Omental fat pad (tissue), 4 donors: Measurements from ENCODE around the gene KANK2. TPM values are rescaled to one million over a fixed set of nuclear protein-coding genes. Genes with fewer than 3 reads are reported as not detected.

ENCODE experiments used
- ATAC-seq: fragments of 150-250 bp; one replicate; pipeline ENCODE4 v1.9.1; 2016; ENCODE audit warnings: mild to moderate bottlenecking, moderate library complexity; ENCODE audit not compliant: low FRiP score
- DNase-seq: peaks from one replicate; pipeline ENCODE4 v3.0.0-alpha.2; 2019; ENCODE audit warnings: low spot score
- CTCF ChIP-seq, 3 donors: fragments of 450-650 bp; IDR thresholded peaks; one replicate each; pipeline ENCODE4 v1.5.1; 2016 to 2017; ENCODE audit warnings: antibody characterized with exemption in 3 of 3, mild to moderate bottlenecking in 3 of 3, moderate library complexity in 2 of 3
- total RNA-seq, 4 donors: library from RNA; depleted of rRNA; stranded (reverse); fragments of >200 nt; gene quantifications; one replicate each; pipeline ENCODE4 v1.1.0, GENCODE V29; 2016

KANK2 gene
- total RNA-seq, 4 donors from 2014 or later, result 177 to 383 (median 325) TPM

GRCh38 chr19:11138601-11139300 lies 58.6 kb downstream of the KANK2 start:
- peak; percentile 50 for ATAC-seq
- TF ChIP-seq CTCF (IDR thresholded peaks at IDR 0.05), result no peak
- DNase-seq, result no peak

GRCh38 chr19:11137542-11138384 lies 59.6 kb downstream of the KANK2 start:
- TF ChIP-seq CTCF (IDR thresholded peaks at IDR 0.05), result peak in 1 of 3 donors; percentile 55
- DNase-seq (no peak), ATAC-seq (peak; percentile 46)

- DNase-seq (no peak), ATAC-seq (no peak)
- TF ChIP-seq CTCF (IDR thresholded peaks at IDR 0.05), result no peak
These were observed 60.8 kb downstream of the KANK2 start for GRCh38 chr19:11136400-11137101.

- TF ChIP-seq CTCF (IDR thresholded peaks at IDR 0.05), result no peak
- DNase-seq (no peak), ATAC-seq (no peak)
These were observed 65.9 kb downstream of the KANK2 start for GRCh38 chr19:11131471-11131870.

- DNase-seq (peak; percentile 71), ATAC-seq (peak; percentile 39)
- TF ChIP-seq CTCF (IDR thresholded peaks at IDR 0.05), result peak in 1 of 3 donors; percentile 74
These were observed 66.4 kb downstream of the KANK2 start for GRCh38 chr19:11130824-11131455.

GRCh38 chr19:11127905-11128304 lies 69.4 kb downstream of the KANK2 start:
- TF ChIP-seq CTCF (IDR thresholded peaks at IDR 0.05), result no peak
- ATAC-seq (no peak), DNase-seq (no peak)
